GM18508 (cell line): ENCODE data around the gene SWT1.
A peak's percentile ranks its signal among the peaks of the same experiment; 100 is the strongest.

Source experiments
- ATAC-seq: cut with Tn5 transposase; IDR thresholded peaks from one replicate; pipeline ENCODE4 v1.9.1; 2021; ENCODE audit warnings: moderate number of reproducible peaks; ENCODE audit not compliant: insufficient read depth, unreplicated experiment

The SWT1 gene, protein sequence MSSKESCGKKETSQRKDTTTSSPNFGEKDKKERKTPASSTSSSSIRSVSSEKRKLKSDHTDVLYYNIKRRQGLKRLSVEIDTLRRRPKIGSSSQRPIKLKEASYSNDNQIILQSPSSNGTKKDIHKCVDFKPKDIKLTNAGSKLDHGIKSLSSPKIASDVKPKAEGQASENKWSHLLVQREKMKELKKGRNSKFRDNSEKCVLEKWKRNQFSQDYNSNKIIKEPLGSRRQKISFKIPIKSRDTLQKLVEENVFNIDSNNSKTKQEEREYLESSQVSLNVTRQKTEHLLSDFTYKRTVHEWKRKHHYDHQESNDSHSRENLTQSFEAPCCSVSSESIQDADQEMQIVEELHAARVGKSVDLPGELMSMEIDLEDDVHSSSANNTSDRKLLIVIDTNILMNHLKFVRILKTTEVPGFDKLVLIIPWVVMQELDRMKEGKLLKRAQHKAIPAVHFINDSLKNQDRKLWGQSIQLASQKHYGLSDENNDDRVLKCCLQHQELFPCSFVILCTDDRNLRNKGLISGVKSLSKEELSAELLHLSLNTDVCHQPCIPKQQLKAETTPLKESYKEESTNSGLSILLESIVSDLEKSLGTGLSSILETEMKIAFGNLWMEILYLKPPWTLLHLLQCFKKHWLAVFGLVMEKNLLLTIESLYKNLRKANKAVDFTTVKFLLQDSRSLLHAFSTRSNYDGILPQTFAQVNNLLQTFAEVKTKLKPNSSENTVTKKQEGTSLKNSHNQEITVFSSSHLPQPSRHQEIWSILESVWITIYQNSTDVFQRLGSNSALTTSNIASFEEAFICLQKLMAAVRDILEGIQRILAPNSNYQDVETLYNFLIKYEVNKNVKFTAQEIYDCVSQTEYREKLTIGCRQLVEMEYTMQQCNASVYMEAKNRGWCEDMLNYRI

GRCh38 chr1:185156854-185157598 lies at the start of gene SWT1, which contains the start of gene TRMT1L:
SWT1 (plus strand) TSS chr1:185157167; CDS start chr1:185160842, 3,675 bp downstream.
TRMT1L (minus strand) TSS chr1:185156953; CDS start chr1:185156712, 241 bp downstream.
- peak; percentile 93 for ATAC-seq

DNA sequence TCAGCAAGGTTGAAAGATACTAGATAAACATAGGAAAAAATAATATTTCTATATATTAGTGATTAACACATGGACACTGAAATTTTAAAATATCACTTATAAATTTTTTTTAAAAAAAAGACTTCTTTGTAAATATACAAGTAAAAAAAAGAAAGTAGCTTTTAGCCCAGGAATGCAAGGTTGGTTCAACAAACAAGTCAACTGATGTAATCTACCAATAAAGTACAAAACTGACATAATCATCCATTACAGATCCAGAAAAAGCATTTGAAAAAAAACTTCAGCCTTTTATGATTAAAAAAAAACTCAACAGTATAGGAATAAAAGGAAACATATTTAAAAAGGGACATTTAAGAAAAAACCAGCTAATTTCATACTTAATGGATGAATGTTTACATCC lies 48.6 kb upstream of the SWT1 start:
- ATAC-seq: no peak

DNA sequence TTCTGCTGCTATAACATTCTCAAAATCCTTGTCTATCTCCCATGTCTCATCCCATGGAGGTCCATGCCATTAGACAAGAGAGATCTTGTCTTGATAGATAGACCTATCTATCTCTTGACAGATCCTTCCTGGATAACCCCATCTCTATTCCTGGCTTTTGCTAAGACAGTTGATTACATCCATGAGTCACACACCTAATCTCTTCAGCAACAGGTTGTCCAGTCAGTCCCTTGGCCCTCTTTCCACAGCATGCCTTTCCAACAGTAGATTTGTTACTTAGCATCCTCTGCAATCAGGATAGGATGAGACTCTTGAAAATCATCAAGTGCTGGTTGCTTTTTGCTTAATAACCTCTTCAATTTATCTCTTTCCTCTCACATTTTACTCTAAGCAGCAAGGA lies 46.8 kb upstream of the SWT1 start:
- ATAC-seq: no peak

- no peak for ATAC-seq
Measured at GRCh38 chr1:185111873-185112272, 45.1 kb upstream of the SWT1 start.

- no peak for ATAC-seq
Measured at GRCh38 chr1:185112356-185112755, 44.6 kb upstream of the SWT1 start.

- ATAC-seq: no peak
Measured at GRCh38 chr1:185129708-185130107, 27.3 kb upstream of the SWT1 start.

GRCh38 chr1:185132534-185132933 lies 24.4 kb upstream of the SWT1 start:
- no peak for ATAC-seq

- ATAC-seq: no peak
Measured at GRCh38 chr1:185137896-185138545, 18.9 kb upstream of the SWT1 start.

DNA sequence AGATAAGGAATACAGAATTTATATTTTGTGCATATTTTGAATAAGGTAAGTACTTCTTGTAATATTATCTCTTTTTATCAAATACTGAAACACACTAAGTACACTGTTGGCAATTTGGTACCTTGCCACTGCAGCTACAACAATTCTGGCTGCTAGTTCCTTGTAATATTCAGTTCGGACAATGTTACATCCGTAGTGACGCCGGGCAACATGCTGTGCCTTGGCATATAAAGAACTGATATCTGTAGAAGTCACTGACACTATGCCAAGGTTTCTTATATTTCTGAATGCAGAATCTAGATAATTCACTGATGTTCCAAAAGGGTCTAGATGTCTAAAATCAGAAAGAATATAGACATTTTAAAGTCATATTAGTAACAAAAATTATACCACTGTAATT lies 17.7 kb upstream of the SWT1 start:
- no peak for ATAC-seq

DNA sequence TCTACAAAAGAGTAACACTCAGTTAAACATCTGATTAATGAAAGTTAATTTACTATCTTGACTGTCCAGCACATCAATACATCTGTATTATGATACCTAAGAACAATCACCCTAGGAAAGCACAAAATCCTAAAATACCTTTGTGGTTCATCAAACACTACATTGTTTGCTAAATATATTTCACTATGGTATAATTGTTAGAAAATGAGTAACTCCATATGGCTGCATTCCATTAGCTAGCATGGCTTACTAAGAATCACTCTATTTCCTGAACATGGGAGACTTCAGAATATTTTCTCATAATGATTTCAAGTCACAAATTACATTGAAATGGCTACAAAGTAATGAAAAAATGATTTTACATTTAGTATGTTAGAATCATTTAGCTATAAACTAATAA lies 12.7 kb upstream of the SWT1 start:
- ATAC-seq: no peak

DNA sequence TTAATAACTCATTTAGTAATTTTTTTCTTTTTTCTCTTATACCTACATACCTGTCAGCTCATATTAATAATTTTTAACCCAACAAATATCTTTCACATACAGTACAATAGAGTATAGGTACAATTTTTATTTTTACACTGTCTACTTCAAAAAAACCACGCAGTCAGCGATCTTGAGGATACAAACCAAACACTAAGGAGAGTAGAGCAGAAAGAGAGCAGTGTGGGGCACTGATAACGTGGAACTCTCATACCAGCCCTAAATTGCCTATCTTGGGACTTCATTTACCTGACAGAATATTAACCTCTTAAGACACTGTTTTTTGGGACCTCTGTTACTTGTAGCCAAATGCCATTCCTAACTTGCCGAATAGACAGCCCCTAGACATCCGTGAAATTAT lies 5.8 kb upstream of the SWT1 start:
- ATAC-seq: no peak

- no peak for ATAC-seq
Measured at GRCh38 chr1:185152187-185152767, 4.7 kb upstream of the SWT1 start.

GRCh38 chr1:185154912-185155513 lies 2.0 kb upstream of the SWT1 start:
- ATAC-seq: no peak

DNA sequence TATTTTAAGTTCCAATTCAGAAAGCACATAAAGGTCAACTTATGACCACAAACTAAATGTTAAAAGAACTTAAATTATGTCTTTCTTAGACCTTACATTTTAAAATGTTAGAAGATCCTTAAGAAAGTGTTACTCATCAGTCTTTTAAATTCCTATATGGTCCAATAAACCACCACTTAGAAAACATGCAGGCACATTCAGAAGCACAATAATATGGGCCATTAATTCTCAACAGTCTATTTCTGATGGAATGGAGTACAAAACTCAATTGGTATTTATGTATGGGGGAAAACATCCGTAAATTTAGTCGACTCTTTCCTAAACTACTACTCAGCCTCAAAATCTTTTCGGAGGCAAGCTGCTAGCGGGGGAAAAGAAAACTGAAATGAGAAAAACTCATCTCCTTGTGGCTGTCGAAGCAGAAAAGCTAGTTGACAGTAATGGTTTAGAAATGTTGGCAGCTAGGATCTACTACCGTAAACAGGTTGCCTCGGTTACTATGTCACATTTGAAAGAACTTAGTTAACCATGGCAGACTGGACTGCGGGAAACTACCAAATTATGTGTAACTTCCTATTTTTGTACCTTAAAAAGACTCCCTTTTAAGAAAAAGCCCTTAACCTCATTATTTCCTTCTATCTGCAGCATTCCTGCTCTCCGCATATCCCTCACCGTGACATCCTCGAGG lies 1.2 kb upstream of the SWT1 start:
- ATAC-seq: no peak

DNA sequence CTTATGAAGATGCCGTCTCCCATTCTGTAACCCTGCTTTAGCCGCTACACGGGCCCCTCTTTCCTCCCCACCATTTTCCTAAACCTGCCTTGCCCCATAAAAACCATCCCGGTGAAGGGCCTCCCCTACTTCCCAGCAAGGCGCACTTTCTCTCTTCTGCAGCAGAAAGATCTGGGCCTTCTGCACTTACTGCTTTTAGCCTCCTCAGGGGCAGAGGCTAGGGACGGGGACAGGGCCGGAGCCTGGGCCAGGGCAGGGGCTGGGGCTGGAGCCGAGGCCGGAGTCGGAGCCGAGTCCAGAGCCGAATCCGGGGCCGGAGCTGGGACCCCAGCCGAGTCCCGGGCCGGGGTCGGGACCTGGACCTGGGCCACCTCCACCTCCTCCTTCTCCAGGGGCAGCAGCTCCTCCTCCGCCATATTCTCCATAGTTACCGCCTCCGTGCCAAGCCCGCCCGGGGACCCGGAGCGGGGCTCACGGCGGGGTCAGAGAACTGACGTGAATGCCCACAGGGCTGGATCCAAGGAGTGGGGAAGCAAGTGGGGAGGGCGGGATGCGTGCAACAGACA lies 596 bp upstream of the SWT1 start:
- peak; percentile 13 for ATAC-seq

- no peak for ATAC-seq
Measured at GRCh38 chr1:185157599-185158412, 839 bp downstream of the SWT1 start.

- ATAC-seq: no peak
Measured at GRCh38 chr1:185158800-185159199, 1.8 kb downstream of the SWT1 start.

DNA sequence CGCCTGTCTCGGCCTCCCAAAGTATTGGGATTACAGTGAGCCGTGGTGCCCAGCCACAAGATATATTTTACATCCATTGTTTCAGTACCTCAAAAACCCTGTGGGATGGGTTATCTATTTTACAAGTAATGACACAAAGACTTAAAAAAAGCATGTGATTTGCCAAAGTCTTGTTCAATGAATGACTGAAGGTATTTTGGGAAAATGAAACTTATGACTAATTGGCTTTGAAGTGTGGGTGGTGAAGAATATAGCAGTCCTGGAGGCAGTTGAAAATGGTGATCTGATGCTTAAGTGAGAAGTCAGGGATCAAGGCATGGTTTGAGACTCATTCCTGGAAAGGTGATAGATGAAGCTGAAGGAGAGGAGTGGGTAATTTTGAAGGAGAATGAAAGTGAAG lies 3.0 kb downstream of the SWT1 start:
- ATAC-seq: no peak
